Measurements from ENCODE around the gene COPS6. TPM values are rescaled to one million over a fixed set of nuclear protein-coding genes. Genes with fewer than 3 reads are reported as not detected.

COPS6 gene
- total RNA-seq, 2 donors from 2014 or later = 15.8 to 16.1 TPM

GRCh38 chr7:100072462-100072861 is 16.3 kb upstream of the COPS6 start:
- intact Hi-C loops (cut with DNase I) = loop anchor here (10.0 kb wide), 1 partner anchor 148 kb away; the partner anchor contains the start of gene GJC3
- Histone ChIP-seq H3K9me3 (peaks cover 0 to 21% (median 0%) of the 10 kb centered on the region in 3 donors), H3K4me3 (no peak overlapping the region), H3K4me1 (no peaks in the 10 kb centered on the region), H3K36me3 (replicated peaks in 1 of 2; ENCODE audit: insufficient read depth in 1 of 2, low read depth in 2 of 2) (peaks cover 33 to 57% of the 10 kb centered on the region in 2 donors), H3K27me3 (no peaks in the 10 kb centered on the region), H3K27ac (no peak overlapping the region)
- 95 to 96% methylated on average over 10 of the region's 10 CpGs for WGBS, 2 donors
- no peak for DNase-seq
- no peak for ATAC-seq
- TF ChIP-seq CTCF (IDR thresholded peaks at IDR 0.05) = no peak

- Histone ChIP-seq H3K27me3 (no peaks in the 10 kb centered on the region), H3K4me1 (peaks cover 15% of the 10 kb centered on the region), H3K36me3 (replicated peaks in 1 of 2; ENCODE audit: insufficient read depth in 1 of 2, low read depth in 2 of 2) (peaks cover 31 to 57% of the 10 kb centered on the region in 2 donors), H3K4me3 (no peak overlapping the region), H3K9me3 (peaks cover 0 to 21% (median 0%) of the 10 kb centered on the region in 3 donors), H3K27ac (no peak overlapping the region)
- WGBS, 2 donors = 94 to 95% methylated on average over 7 of the region's 7 CpGs
- intact Hi-C loops (cut with DNase I) = loop anchor here (10.0 kb wide), 1 partner anchor 150 kb away; the partner anchor contains the start of gene GJC3
- DNase-seq = no peak
- TF ChIP-seq POLR2A (IDR thresholded peaks at IDR 0.05) (no peak), CTCF (IDR thresholded peaks at IDR 0.05) (no peak)
- no peak for ATAC-seq
Observed at GRCh38 chr7:100074841-100075240, 13.9 kb upstream of the COPS6 start.

- intact Hi-C loops (cut with DNase I) = loop anchor here (10.0 kb wide), 1 partner anchor 151 kb away; the partner anchor contains the start of gene GJC3
- Histone ChIP-seq H3K4me3 (no peak overlapping the region), H3K36me3 (replicated peaks in 1 of 2; ENCODE audit: insufficient read depth in 1 of 2, low read depth in 2 of 2) (peaks cover 26 to 57% of the 10 kb centered on the region in 2 donors), H3K27ac (no peak overlapping the region), H3K27me3 (no peaks in the 10 kb centered on the region), H3K9me3 (peaks cover 0 to 21% (median 0%) of the 10 kb centered on the region in 3 donors), H3K4me1 (peaks cover 21% of the 10 kb centered on the region)
- TF ChIP-seq POLR2A (IDR thresholded peaks at IDR 0.05) = no peak
- no peak for TF ChIP-seq CTCF (IDR thresholded peaks at IDR 0.05)
- no peak for ATAC-seq
- no peak for DNase-seq
- 91 to 94% methylated on average over 6 of the region's 6 CpGs for WGBS, 2 donors
Observed at GRCh38 chr7:100075418-100075817, 13.4 kb upstream of the COPS6 start.

DNA sequence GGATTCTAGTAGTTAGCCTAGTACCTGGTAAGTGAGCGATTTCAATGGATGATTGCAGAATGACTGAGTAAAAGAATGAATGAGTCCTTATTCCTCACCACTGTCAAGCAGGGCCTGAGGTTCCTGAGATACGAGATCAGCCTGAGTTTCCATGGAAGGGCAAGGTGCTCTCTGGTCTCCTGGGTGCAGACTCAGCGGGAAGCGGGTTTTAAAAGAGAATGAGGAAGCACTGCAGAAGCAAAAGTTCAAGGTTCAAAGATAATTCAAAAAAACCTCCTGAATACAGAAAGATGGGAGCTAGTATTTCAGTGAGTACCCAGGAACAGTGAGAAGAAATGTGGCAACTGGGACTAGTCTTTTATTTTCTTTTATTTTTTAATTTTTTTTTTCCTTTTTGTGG is 11.6 kb upstream of the COPS6 start:
- no peak for DNase-seq
- intact Hi-C loops (cut with DNase I) = loop anchor here (10.0 kb wide), 1 partner anchor 152 kb away; the partner anchor contains the start of gene GJC3
- Histone ChIP-seq H3K4me1 (peaks cover 29% of the 10 kb centered on the region), H3K27me3 (no peaks in the 10 kb centered on the region), H3K27ac (no peak overlapping the region), H3K4me3 (no peak overlapping the region), H3K9me3 (peaks cover 0 to 4% (median 0%) of the 10 kb centered on the region in 3 donors), H3K36me3 (replicated peaks in 1 of 2; ENCODE audit: insufficient read depth in 1 of 2, low read depth in 2 of 2) (peaks cover 9 to 41% of the 10 kb centered on the region in 2 donors)
- no peak for TF ChIP-seq CTCF (IDR thresholded peaks at IDR 0.05)
- no peak for TF ChIP-seq POLR2A (IDR thresholded peaks at IDR 0.05)
- ATAC-seq = no peak
- 91 to 93% methylated on average over 4 of the region's 4 CpGs for WGBS, 2 donors

DNA sequence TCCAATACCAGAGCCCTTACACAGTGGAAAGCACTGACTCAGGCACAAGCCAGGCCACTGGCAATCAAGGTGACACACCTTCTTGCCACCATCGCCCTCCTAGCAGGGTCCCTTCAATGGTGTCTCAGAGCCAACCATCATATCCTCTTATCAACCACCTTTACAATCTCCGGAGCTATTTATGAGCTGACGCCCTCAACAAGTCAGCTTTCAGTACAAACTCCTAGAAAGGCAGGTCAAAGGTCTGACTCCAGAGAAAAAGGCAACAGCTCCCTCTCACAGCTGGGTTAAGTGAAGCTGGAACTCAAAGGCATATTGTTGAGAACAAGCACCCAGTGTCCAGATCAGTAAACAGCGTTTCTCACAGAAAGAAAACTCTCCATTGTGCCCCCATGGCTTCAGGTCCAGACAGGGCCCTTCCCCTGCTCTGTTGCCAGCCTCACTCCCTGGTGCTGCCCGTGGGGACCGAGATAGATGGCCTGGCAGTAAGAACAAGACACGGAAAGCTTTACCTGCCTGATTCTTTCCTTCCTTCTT is 9.7 kb upstream of the COPS6 start:
- H3K9me3 ChIP-seq = no peaks in the 10 kb centered on the region
- no peaks in the 10 kb centered on the region for H3K27me3 ChIP-seq
- H3K4me1 ChIP-seq = peaks cover 37% of the 10 kb centered on the region
- WGBS, 2 donors = 43 to 62% methylated on average over 7 of the region's 7 CpGs
- no peak for TF ChIP-seq POLR2A (IDR thresholded peaks at IDR 0.05)
- H3K27ac ChIP-seq = no peak overlapping the region
- DNase-seq (no peak), ATAC-seq (no peak)
- H3K36me3 ChIP-seq (replicated peaks in 1 of 2; ENCODE audit: insufficient read depth in 1 of 2, low read depth in 2 of 2) = peaks cover 0 to 24% of the 10 kb centered on the region in 2 donors
- H3K4me3 ChIP-seq = no peak overlapping the region
- intact Hi-C loops (cut with DNase I) = loop anchor here (10.0 kb wide), 1 partner anchor 154 kb away; the partner anchor contains the start of gene GJC3
